ENCODE results near the gene CACNA2D3.

Gene CACNA2D3

GRCh38 chr3:54983266-54984099 is 861.1 kb downstream of the CACNA2D3 start:
- Histone ChIP-seq H3K36me3 (no peaks in the 10 kb centered on the region), H3K27ac (no peak overlapping the region), H3K4me1 (peaks cover 0 to 4% (median 0%) of the 10 kb centered on the region in 4 donors), H3K4me3 (no peak overlapping the region), H3K9me3 (no peaks in the 10 kb centered on the region), H3K27me3 (no peaks in the 10 kb centered on the region)
- intact Hi-C loops (cut with DNase I; ENCODE audit: low total_unique reads), result no loop called here
- no peak for TF ChIP-seq CTCF (IDR thresholded peaks at IDR 0.05)
- no peak for DNase-seq

- H3K27ac ChIP-seq, result no peak overlapping the region
- no peaks in the 10 kb centered on the region for H3K36me3 ChIP-seq
- no peak for TF ChIP-seq CTCF (IDR thresholded peaks at IDR 0.05)
- H3K27me3 ChIP-seq, result no peaks in the 10 kb centered on the region
- no peak overlapping the region for H3K4me3 ChIP-seq
- intact Hi-C loops (cut with DNase I; ENCODE audit: low total_unique reads), result no loop called here
- H3K4me1 ChIP-seq, result peaks cover 0 to 8% (median 0%) of the 10 kb centered on the region in 4 donors
- DNase-seq, result no peak
- H3K9me3 ChIP-seq, result no peaks in the 10 kb centered on the region
Observed at GRCh38 chr3:54985856-54986255, 863.5 kb downstream of the CACNA2D3 start.

- Histone ChIP-seq H3K27ac (no peak overlapping the region), H3K9me3 (no peaks in the 10 kb centered on the region), H3K4me1 (peaks cover 0 to 8% (median 0%) of the 10 kb centered on the region in 4 donors), H3K4me3 (no peak overlapping the region), H3K36me3 (no peaks in the 10 kb centered on the region), H3K27me3 (no peaks in the 10 kb centered on the region)
- DNase-seq, result no peak
- TF ChIP-seq CTCF (IDR thresholded peaks at IDR 0.05), result no peak
- intact Hi-C loops (cut with DNase I; ENCODE audit: low total_unique reads), result no loop called here
Observed at GRCh38 chr3:54986294-54986693, 863.9 kb downstream of the CACNA2D3 start.

- Histone ChIP-seq H3K4me1 (peaks cover 0 to 8% (median 0%) of the 10 kb centered on the region in 4 donors), H3K27ac (no peak overlapping the region), H3K36me3 (no peaks in the 10 kb centered on the region), H3K9me3 (no peaks in the 10 kb centered on the region), H3K4me3 (no peak overlapping the region), H3K27me3 (no peaks in the 10 kb centered on the region)
- DNase-seq, result no peak
- intact Hi-C loops (cut with DNase I; ENCODE audit: low total_unique reads), result no loop called here
- TF ChIP-seq CTCF (IDR thresholded peaks at IDR 0.05), result no peak
Observed at GRCh38 chr3:54987719-54988118, 865.4 kb downstream of the CACNA2D3 start.

- DNase-seq, result no peak
- Histone ChIP-seq H3K4me1 (peaks cover 0 to 8% (median 0%) of the 10 kb centered on the region in 4 donors), H3K4me3 (no peak overlapping the region), H3K9me3 (no peaks in the 10 kb centered on the region), H3K27me3 (no peaks in the 10 kb centered on the region), H3K36me3 (no peaks in the 10 kb centered on the region), H3K27ac (no peak overlapping the region)
- intact Hi-C loops (cut with DNase I; ENCODE audit: low total_unique reads), result no loop called here
- no peak for TF ChIP-seq CTCF (IDR thresholded peaks at IDR 0.05)
Observed at GRCh38 chr3:54988302-54988837, 866.0 kb downstream of the CACNA2D3 start.
